Adrenal gland (tissue), 5 donors: ENCODE measurements around the gene ABCC3.

Experiments
- POLR2A ChIP-seq, 2 donors: fragments of 450-650 bp; IDR thresholded peaks; one replicate each; pipeline ENCODE4 v1.6.1; 2017; ENCODE audit warnings: antibody characterized with exemption in 2 of 2, mild to moderate bottlenecking in 2 of 2, moderate library complexity in 1 of 2
- TF ChIP-seq, protein P1 (sequence below), 6 experiments: fragments of 450-650 bp in 4 of 6; fragments of 200-600 bp in 2 of 6; sonication (generic) in 1 of 6; IDR thresholded peaks; 1 replicate in 5 of 6; 2 replicates in 1 of 6; pipeline versions ENCODE4 v1.5.1 to v1.8.0; 2016 to 2021; ENCODE audit warnings: antibody characterized with exemption in 6 of 6, mild to moderate bottlenecking in 2 of 6, moderate library complexity in 1 of 6
- donor health status: DM: no; HTN: no; CAD: no.

DNA sequence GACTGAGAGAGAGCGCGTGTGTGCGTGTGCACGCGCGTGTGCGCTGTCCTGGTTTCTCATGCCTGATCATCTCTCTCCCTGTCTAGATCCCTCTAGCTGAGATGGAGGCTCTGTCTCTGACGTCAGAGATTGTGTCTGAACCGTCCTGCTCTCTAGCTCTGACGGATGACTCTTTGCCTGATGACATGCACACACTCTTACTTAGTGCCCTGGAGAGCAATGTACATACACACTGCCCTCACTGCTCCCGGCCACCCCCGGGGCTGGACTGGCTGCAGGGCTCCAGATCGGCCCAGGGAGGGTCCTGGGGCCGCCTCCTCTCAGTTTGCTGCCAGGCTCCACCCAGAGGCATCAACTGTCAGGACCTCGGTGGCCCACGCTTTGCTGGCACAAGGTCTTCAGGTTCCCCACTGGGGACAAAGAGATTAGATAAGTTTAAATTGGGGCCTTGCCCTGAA is 13.1 kb upstream of the ABCC3 start:
- no peak for TF ChIP-seq POLR2A (IDR thresholded peaks at IDR 0.05)
- TF ChIP-seq, protein P1, sequence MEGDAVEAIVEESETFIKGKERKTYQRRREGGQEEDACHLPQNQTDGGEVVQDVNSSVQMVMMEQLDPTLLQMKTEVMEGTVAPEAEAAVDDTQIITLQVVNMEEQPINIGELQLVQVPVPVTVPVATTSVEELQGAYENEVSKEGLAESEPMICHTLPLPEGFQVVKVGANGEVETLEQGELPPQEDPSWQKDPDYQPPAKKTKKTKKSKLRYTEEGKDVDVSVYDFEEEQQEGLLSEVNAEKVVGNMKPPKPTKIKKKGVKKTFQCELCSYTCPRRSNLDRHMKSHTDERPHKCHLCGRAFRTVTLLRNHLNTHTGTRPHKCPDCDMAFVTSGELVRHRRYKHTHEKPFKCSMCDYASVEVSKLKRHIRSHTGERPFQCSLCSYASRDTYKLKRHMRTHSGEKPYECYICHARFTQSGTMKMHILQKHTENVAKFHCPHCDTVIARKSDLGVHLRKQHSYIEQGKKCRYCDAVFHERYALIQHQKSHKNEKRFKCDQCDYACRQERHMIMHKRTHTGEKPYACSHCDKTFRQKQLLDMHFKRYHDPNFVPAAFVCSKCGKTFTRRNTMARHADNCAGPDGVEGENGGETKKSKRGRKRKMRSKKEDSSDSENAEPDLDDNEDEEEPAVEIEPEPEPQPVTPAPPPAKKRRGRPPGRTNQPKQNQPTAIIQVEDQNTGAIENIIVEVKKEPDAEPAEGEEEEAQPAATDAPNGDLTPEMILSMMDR (IDR thresholded peaks at IDR 0.05): no peak
